Measurements from ENCODE around the gene KRT20.

The KRT20 gene

DNA sequence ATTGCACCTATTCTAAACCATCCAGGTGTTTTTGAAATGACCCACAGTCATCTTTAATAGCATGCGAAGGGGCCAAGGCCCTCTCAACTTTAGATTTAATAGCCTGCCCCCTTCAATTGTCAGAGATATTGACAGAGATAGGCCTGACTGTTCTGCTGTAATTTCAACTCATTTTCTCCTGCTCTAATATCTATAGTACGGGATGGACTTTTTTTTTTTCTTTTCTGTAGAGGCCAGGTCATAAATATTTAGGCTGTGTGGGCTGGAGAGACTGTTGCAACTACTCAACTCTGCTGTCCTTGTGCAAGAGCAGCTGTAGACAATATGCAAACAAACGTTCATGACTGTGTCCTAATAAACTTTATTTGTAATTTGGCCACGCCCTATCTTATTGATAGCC lies 24.7 kb upstream of the KRT20 start:
- no peaks in the 10 kb centered on the region for H3K9me3 Mint-ChIP-seq
- ATAC-seq (replicated peaks), result no peak
- peaks cover 64 to 70% of the 10 kb centered on the region in 2 donors for H3K27me3 Mint-ChIP-seq
- H3K4me1 Mint-ChIP-seq (ENCODE audit: low read depth in 2 of 2), result no peaks in the 10 kb centered on the region
- no peak overlapping the region for H3K27ac Mint-ChIP-seq
- no peaks in the 10 kb centered on the region for H3K36me3 Mint-ChIP-seq (ENCODE audit: insufficient read depth)
- H3K4me3 Mint-ChIP-seq, result no peak overlapping the region
- no peak for DNase-seq

DNA sequence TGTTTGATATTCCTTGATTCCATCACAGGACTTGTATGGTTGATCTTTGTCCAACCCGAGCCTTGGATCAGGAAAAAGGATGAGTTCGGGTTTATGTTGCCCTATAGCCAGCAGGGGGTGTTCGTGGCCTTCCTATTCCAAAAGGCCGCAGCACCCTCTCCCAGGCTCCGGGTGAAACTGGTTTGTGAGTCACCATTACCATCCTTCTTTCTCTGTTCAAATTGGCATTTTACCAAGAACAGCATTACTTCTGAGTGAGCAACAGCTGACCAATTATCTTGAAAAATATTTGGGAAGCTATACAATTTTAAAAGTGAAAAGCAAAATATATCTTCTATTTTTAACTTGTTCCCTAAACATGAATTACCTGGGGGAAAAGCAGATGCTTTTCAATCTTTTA lies 24.3 kb upstream of the KRT20 start:
- Mint-ChIP-seq H3K27ac (no peak overlapping the region), H3K9me3 (no peaks in the 10 kb centered on the region), H3K4me3 (no peak overlapping the region), H3K4me1 (ENCODE audit: low read depth in 2 of 2) (no peaks in the 10 kb centered on the region), H3K27me3 (peaks cover 68 to 74% of the 10 kb centered on the region in 2 donors), H3K36me3 (ENCODE audit: insufficient read depth) (no peaks in the 10 kb centered on the region)
- ATAC-seq (replicated peaks) (peak; percentile 83), DNase-seq (peak; percentile 49 to 53 (median 53))

DNA sequence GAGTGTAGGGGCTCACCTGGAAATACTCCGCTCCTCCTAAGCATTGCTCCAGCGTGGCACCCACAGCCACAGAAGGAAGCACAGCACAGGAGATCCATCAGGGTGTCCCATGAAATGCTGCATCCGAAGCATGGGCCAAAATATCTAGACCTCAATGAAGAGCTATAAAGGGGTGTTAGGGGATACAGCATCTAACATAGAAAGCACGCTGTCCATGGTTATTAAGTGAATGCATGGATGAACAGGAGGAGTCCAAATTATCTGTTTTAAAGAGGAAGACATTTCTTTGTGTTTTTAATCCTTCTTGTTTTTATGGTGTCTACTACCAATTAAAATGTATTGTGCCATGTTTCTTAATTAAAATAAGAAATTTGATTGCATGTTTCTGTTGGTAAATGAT lies 21.6 kb upstream of the KRT20 start:
- Mint-ChIP-seq H3K9me3 (no peaks in the 10 kb centered on the region), H3K27me3 (peaks cover 71 to 86% of the 10 kb centered on the region in 2 donors), H3K27ac (no peak overlapping the region), H3K4me1 (ENCODE audit: low read depth in 2 of 2) (no peaks in the 10 kb centered on the region), H3K36me3 (ENCODE audit: insufficient read depth) (no peaks in the 10 kb centered on the region), H3K4me3 (no peak overlapping the region)
- ATAC-seq (replicated peaks) (no peak), DNase-seq (no peak)

DNA sequence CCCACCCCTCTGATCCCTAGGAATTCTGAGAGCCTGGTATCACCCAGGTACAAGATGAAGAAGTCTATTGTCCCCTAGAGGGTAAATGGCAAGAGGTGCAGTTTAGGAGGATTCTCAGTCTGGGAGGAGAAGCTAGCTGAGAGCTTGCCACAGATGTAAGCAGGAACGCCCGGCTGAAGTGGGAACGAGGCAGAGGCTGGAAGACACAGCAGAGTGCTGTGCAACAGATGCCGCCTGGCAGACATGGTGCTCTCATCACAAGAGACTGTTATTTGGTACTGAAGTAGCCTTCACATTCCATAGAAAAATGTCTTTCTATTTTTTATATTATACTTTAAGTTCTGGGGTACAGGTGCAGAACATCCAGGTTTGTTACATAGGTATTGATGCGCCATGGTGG lies 20.3 kb upstream of the KRT20 start:
- DNase-seq (no peak), ATAC-seq (replicated peaks) (no peak)
- no peaks in the 10 kb centered on the region for H3K36me3 Mint-ChIP-seq (ENCODE audit: insufficient read depth)
- H3K9me3 Mint-ChIP-seq, result no peaks in the 10 kb centered on the region
- H3K4me3 Mint-ChIP-seq, result no peak overlapping the region
- H3K27me3 Mint-ChIP-seq, result peaks cover 78 to 95% of the 10 kb centered on the region in 2 donors
- no peaks in the 10 kb centered on the region for H3K4me1 Mint-ChIP-seq (ENCODE audit: low read depth in 2 of 2)
- no peak overlapping the region for H3K27ac Mint-ChIP-seq

DNA sequence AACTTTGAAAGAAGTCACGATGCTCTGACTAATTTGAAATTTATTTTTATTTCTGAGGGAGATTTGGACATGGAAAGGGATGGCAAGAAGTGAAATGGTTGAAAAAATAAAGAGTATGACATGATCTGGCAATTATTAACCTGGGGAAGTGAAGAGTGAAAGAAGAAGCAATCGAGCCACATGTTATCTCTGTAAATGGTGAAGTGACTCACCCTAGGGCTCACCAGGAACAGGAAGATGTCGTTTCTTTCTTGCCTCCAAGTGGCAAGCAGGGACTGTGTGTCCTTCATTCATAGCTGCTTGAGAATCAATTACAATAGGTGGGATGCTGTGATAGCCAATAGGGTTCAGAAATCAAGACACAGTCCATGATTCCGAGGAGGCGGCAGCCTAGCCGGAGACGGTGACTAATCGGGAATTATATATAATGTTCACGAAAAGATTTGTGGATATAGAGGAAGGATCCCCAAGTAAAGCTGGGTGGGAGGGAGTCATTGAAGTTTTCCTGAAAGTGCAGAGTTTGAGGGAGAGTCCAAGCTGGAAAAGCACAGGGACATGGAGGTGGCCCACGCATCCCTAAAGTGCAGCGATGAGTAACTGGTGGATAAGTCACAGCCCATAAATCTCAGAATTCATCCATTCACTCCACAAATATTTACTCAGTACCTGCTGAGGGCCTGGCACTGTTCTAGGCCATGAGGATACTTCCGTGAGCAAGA lies 18.2 kb upstream of the KRT20 start:
- Mint-ChIP-seq H3K4me3 (no peak overlapping the region), H3K27me3 (peaks cover 76 to 98% of the 10 kb centered on the region in 2 donors), H3K4me1 (ENCODE audit: low read depth in 2 of 2) (no peaks in the 10 kb centered on the region), H3K27ac (no peak overlapping the region), H3K9me3 (no peaks in the 10 kb centered on the region), H3K36me3 (ENCODE audit: insufficient read depth) (no peaks in the 10 kb centered on the region)
- ATAC-seq (replicated peaks) (no peak), DNase-seq (no peak)

DNA sequence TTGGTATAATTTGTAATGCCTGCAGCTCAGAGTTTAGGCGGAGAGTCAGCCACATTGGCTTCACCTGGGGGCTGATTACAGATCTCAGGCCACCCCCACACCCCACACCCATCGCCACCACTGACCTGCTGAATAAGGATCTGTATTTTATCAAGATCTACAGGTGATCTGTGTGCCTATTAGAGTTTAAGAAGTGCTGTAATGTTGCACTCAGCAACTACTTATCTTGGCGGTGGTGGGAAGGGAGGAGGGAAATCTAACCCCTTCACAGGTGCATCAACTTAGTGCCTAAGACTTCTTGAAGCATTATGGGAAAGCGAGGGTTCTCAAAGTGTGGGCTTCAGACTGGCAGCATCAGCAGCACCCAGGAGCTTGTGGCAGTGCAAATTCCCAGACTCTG lies 17.5 kb upstream of the KRT20 start:
- Mint-ChIP-seq H3K27ac (no peak overlapping the region), H3K4me1 (ENCODE audit: low read depth in 2 of 2) (no peaks in the 10 kb centered on the region), H3K27me3 (peaks cover 73 to 90% of the 10 kb centered on the region in 2 donors), H3K36me3 (ENCODE audit: insufficient read depth) (no peaks in the 10 kb centered on the region), H3K4me3 (no peak overlapping the region), H3K9me3 (no peaks in the 10 kb centered on the region)
- ATAC-seq (replicated peaks) (no peak), DNase-seq (no peak)

DNA sequence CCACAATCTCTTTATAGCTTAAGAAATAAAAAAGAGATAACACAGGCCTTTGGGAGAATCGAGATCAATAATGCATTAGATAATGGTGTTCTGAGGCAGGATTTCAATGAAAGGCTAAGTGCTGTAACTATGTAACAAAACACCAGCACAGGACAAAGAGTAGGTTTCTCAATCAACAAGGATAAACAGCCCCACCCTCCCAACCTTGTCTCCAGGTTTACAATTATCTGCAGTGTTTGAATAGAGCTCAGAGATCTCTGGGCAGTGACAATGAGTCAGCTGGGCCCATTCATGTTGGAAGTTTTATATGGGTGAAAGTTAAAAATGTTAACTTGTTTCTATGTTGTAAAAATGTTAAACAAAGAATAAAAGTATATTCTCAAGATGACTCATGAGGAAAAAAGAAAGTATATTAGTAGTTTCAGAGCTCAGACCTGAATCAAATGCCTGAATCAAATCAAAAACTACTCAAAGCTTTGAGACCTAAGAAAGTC lies 17.0 kb upstream of the KRT20 start:
- ATAC-seq (replicated peaks) (no peak), DNase-seq (no peak)
- no peaks in the 10 kb centered on the region for H3K9me3 Mint-ChIP-seq
- H3K4me1 Mint-ChIP-seq (ENCODE audit: low read depth in 2 of 2), result no peaks in the 10 kb centered on the region
- no peak overlapping the region for H3K27ac Mint-ChIP-seq
- no peaks in the 10 kb centered on the region for H3K36me3 Mint-ChIP-seq (ENCODE audit: insufficient read depth)
- peaks cover 69 to 85% of the 10 kb centered on the region in 2 donors for H3K27me3 Mint-ChIP-seq
- H3K4me3 Mint-ChIP-seq, result no peak overlapping the region

DNA sequence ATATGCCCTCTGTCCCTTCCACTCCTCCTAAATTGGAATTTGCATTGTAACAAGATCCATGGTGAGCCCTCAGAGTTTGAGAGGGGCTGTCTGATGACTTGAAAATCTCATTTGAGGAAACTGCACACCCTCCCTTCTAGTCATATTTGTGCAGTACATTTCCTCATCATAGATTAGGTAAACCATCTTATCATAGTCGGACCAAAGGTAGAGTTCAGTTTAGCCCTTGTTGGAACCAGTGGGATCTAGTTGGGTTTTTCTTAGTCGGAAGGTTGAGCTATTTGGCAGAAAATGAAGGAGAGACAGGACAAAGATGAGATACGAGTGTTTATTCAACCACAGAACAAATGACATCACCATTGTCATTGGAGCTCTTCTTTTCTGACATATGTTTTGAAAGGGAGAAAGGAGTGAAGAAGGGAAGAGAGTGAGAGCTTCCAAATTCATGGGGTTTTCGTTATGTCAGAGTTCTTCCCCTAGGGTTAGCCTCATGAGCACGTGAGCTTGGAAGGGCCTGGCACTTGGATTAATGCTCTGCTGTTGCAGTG lies 15.8 kb upstream of the KRT20 start:
- H3K27ac Mint-ChIP-seq, result no peak overlapping the region
- H3K27me3 Mint-ChIP-seq, result peaks cover 57 to 82% of the 10 kb centered on the region in 2 donors
- ATAC-seq (replicated peaks) (no peak), DNase-seq (no peak)
- no peaks in the 10 kb centered on the region for H3K9me3 Mint-ChIP-seq
- H3K4me1 Mint-ChIP-seq (ENCODE audit: low read depth in 2 of 2), result no peaks in the 10 kb centered on the region
- H3K36me3 Mint-ChIP-seq (ENCODE audit: insufficient read depth), result no peaks in the 10 kb centered on the region
- H3K4me3 Mint-ChIP-seq, result no peak overlapping the region

DNA sequence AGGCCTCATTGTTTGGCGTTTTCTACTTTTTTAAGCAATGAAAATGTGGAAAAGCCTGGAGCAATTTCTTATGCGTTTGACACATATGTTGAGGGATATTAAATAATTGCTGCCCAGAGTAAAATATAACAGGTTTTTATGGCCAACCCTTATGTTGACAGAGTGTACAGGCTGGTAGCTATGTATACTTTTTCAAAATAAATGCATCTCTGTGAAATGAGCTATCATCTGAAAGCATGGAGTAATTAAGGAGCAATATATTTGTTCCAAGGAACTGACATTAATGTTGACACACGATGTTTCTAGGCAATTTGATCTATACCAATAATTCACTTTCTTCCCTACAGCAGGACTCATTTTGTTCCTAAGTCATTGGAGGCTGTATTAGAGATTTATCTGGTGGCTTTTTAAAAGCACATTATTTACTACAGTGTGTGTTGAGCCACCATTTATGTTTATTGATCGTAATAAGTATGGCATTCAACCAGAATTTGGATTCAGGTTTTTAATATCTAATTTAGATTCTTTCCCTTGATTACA lies 11.9 kb upstream of the KRT20 start:
- Mint-ChIP-seq H3K27me3 (peaks cover 52 to 81% of the 10 kb centered on the region in 2 donors), H3K4me3 (no peak overlapping the region), H3K27ac (no peak overlapping the region), H3K9me3 (no peaks in the 10 kb centered on the region), H3K36me3 (ENCODE audit: insufficient read depth) (no peaks in the 10 kb centered on the region), H3K4me1 (ENCODE audit: low read depth in 2 of 2) (no peaks in the 10 kb centered on the region)
- ATAC-seq (replicated peaks), result no peak
- DNase-seq, result no peak

DNA sequence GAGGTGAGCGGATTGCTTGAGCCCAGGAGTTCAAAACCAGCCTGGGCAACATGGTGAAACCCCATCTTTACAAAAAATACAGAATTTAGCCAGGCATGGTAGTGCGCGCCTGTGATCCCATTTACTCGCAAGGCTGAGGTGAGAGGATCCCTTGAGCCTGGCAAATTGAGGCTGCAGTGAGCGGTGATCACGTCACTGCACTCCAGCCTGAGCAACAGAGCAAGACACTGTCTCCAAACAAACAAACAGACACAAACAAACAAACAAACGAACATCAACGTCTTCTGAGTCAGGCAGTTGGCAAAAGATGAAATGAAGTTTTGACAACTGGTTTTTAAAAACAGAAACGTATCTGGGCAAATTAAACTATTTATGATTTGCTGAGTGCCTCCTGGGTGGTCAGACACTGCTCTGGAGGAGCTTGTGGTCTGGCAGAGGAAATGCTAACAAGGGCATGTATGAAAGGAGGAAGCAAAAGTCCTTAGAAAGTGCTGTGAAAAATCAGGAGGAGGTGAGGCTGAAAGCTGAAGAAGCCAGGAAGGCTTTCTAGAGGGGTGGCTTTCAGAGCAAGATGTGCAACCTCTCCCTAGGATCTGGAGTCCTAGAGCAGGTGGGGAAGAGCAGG lies 10.2 kb upstream of the KRT20 start:
- Mint-ChIP-seq H3K4me3 (no peak overlapping the region), H3K9me3 (no peaks in the 10 kb centered on the region), H3K27me3 (peaks cover 50 to 73% of the 10 kb centered on the region in 2 donors)

DNA sequence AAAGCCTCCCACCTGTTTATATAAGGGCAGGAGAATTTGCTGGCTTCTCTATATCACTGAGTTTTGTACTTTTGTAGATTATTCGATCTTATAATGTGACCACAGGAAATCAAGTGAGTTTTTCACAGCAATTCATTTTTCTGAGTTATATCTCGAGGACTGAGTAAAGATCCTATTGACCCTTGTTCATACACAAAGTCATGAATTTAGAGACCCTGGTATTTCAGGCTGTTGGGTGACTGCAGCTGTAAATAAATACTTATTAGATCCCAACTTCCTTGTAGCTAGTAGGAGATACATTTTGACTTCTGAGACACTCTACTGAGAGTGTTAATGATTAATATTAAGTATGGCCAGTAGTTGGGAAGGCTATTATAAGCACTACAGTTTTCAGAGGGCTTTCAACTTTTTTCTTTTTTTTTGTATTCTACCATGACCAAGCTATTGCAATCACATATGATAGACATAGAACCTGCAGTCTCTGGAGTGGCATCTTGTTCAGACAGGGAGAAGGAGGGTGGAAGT lies 3.2 kb upstream of the KRT20 start:
- Mint-ChIP-seq H3K27ac (no peak overlapping the region), H3K27me3 (peaks cover 54 to 62% of the 10 kb centered on the region in 2 donors), H3K4me1 (ENCODE audit: low read depth in 2 of 2) (no peaks in the 10 kb centered on the region), H3K36me3 (ENCODE audit: insufficient read depth) (no peaks in the 10 kb centered on the region), H3K4me3 (no peak overlapping the region), H3K9me3 (no peaks in the 10 kb centered on the region)
- ATAC-seq (replicated peaks), result no peak
- DNase-seq, result no peak

More for the DNA sequence above, 10.2 kb upstream of the KRT20 start:
- no peaks in the 10 kb centered on the region for H3K36me3 Mint-ChIP-seq (ENCODE audit: insufficient read depth)
- H3K4me1 Mint-ChIP-seq (ENCODE audit: low read depth in 2 of 2), result no peaks in the 10 kb centered on the region
- H3K27ac Mint-ChIP-seq, result no peak overlapping the region
- no peak for DNase-seq
- ATAC-seq (replicated peaks), result no peak

DNA sequence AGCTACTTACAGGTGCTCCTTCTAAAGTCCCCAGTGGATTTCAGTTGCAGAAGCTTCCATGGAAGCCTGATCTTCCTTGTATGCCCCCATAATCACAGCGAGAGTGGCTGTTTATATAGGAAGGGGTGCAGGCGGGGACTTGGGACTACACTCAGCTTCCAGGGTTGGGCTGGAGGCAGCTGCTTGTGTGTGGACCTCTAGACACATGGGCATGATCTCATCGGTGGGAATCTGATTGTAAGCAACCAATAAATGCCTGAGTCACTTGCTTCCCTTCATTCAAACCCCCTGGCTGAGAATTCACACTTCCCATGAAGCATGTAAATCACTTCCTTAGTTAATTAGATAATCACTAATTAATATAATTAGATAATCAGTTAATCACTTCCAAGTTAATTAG lies 1.0 kb upstream of the KRT20 start:
- DNase-seq (no peak), ATAC-seq (replicated peaks) (no peak)
- Mint-ChIP-seq H3K4me3 (no peak overlapping the region), H3K4me1 (ENCODE audit: low read depth in 2 of 2) (no peaks in the 10 kb centered on the region), H3K36me3 (ENCODE audit: insufficient read depth) (no peaks in the 10 kb centered on the region), H3K9me3 (no peaks in the 10 kb centered on the region), H3K27ac (no peak overlapping the region), H3K27me3 (peaks cover 53 to 59% of the 10 kb centered on the region in 2 donors)

DNA sequence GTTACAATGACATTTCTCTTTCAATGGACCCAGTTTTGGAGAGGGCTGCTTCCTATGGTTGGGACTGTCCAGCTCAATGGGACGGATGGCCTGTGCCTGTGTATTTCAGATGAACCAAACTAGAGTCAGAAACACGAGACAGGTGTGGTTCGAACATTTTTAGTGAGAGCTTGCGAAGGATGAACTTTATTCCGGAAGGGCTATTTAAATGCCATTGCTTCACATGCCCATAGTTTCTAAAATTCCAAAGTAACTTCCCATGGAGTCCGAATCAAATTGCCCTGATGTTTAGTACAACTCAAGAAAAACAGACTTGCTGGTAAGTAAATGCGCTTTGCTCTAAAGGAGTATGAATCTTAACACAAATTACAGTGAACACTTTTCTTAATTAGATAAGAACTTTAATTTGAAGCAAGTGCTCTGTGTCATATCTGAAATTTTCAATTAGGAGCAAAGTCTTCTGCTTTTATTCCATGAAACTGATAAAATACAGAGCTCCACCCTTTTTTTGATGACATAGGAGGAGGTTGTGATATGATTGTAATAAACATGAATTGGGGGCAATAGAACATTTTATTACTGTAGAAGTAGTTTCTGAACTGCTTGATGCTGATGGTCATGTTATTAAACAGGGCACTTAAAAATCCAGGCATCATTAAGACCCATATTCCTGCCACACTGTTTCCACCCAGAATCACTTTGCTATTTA lies 1.3 kb downstream of the KRT20 start:
- no peak overlapping the region for H3K4me3 Mint-ChIP-seq
- no peaks in the 10 kb centered on the region for H3K36me3 Mint-ChIP-seq (ENCODE audit: insufficient read depth)
- H3K27ac Mint-ChIP-seq, result no peak overlapping the region
- H3K9me3 Mint-ChIP-seq, result no peaks in the 10 kb centered on the region
- no peaks in the 10 kb centered on the region for H3K4me1 Mint-ChIP-seq (ENCODE audit: low read depth in 2 of 2)
- DNase-seq (no peak), ATAC-seq (replicated peaks) (no peak)
- H3K27me3 Mint-ChIP-seq, result peaks cover 30 to 37% of the 10 kb centered on the region in 2 donors
